Measurements from ENCODE around the gene FAM200B.

FAM200B gene

DNA sequence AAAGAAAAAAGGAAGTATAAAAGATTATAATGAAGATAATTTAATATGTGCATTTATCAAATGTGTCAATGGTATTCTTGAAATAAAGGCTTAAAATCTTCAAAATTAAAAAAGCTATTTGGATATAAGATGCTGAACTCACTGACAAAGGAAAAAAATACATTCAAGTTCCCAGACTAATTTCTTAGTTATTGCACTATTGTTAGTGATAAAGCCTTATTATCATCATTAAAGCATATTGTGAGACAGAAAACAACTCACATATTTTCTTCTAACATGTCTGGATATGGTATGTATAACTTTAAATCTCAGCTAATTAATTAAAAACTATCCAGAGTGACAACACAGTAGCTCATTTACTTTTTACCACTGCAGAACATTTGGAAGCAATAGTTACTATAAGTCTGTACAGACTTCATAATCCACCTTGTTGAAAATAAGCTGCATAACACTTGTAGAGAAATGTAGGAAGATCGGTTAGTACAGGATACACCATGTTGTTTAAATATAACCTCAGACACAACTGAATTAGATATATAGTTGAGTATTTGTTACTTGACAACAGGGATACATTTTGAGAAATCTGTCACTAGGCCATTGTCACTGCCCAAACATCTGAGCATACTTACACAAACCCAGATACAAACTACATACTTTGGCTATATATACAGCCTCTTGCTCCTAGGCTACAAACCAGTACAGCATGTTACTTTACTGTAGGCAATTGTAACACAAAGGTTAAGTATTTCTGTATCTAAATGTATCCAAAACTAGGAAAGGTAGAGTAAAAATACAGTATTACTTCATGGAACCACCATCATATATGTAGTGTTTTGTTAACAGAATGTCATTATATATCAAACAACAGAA is 12.8 kb upstream of the FAM200B start:
- DNase-seq (ENCODE audit: low read depth in 2 of 2) = no peak

DNA sequence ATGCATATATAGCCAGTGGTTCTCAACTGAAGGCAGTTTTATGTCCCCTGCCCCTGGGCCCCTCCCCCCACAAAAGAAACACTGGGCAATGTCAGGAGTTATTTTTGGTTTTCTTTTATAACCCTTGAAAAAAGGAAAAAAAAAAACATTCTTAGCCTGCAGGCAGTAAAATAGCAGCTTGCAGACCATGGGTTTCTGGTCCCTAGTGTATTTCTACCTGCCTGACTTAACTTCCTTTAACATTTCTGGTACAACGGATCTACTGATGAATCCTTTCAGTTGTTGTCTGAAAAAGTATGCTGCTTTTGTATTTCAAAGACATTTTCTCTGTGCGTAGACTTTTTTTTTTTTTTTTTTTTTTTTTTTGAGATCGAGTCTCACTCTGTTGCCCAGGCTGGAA is 11.1 kb upstream of the FAM200B start:
- DNase-seq (ENCODE audit: low read depth in 2 of 2) = no peak

GRCh38 chr4:15672101-15672500 is 9.5 kb upstream of the FAM200B start:
- DNase-seq (ENCODE audit: low read depth in 2 of 2) = no peak

DNA sequence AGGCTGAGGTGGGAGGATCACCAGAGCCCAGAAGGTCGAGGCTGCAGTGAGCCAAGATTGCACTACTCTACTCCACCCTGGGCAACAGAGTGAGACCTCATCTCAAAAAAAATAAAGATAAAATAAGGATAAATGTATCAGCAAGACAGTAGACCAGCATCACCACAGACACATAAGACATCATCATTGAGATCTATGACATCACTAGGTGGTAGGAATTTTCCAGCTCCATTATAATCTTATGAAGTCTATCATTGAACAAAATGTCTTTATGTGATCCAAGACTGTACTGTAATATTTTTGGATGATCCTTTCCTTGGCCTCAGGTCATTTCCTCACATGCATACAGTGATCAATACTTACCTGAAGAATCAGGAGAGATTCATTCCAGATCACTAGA is 8.3 kb upstream of the FAM200B start:
- DNase-seq (ENCODE audit: low read depth in 2 of 2) = no peak

- no peak for DNase-seq (ENCODE audit: low read depth in 2 of 2)
These were observed 7.6 kb upstream of the FAM200B start for GRCh38 chr4:15674046-15674445.

GRCh38 chr4:15674926-15675325 is 6.7 kb upstream of the FAM200B start:
- no peak for DNase-seq (ENCODE audit: low read depth in 2 of 2)

DNA sequence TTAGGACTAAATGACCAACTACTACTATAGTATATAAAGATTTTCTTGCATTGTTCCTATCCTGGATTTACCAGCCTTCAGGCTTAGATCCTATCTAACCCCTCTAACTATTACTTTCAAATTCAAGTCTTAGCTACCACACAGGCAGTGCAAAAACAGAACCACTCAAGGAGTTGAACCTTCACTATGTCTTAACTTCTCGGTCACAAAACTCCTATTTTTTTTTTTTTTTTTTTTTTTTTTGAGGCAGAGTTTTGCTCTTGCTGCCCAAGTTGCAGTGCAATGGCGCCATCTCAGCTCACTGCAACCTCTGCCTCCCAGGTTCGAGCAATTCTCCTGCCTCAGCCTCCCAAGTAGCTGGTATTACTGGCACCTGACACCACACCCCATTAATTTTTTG is 6.3 kb upstream of the FAM200B start:
- DNase-seq (ENCODE audit: low read depth in 2 of 2) = no peak

- DNase-seq (ENCODE audit: low read depth in 2 of 2) = no peak
These were observed 5.6 kb upstream of the FAM200B start for GRCh38 chr4:15676039-15676438.

DNA sequence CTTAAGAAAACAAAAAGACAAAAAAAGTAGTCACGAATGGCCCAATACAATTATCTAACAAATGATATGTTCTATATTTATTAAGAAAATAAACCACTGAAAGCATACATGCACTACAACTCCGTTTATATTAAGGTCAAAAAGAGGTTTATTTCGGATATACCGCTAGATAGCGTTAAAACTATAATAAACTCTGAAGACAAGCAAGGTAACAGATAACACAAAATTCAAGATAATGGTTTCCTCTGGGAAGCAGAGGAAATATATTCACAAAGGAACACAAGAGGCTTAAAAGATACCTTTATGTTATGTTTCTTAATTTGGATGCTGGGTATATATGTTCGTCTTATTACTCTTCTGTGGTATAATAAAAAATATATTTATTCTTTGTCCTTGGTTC is 4.7 kb upstream of the FAM200B start:
- no peak for DNase-seq (ENCODE audit: low read depth in 2 of 2)

- DNase-seq (ENCODE audit: low read depth in 2 of 2) = no peak
These were observed 4.1 kb upstream of the FAM200B start for GRCh38 chr4:15677507-15677988.

GRCh38 chr4:15681067-15681371 is 608 bp upstream of the FAM200B start:
- no peak for DNase-seq (ENCODE audit: low read depth in 2 of 2)

DNA sequence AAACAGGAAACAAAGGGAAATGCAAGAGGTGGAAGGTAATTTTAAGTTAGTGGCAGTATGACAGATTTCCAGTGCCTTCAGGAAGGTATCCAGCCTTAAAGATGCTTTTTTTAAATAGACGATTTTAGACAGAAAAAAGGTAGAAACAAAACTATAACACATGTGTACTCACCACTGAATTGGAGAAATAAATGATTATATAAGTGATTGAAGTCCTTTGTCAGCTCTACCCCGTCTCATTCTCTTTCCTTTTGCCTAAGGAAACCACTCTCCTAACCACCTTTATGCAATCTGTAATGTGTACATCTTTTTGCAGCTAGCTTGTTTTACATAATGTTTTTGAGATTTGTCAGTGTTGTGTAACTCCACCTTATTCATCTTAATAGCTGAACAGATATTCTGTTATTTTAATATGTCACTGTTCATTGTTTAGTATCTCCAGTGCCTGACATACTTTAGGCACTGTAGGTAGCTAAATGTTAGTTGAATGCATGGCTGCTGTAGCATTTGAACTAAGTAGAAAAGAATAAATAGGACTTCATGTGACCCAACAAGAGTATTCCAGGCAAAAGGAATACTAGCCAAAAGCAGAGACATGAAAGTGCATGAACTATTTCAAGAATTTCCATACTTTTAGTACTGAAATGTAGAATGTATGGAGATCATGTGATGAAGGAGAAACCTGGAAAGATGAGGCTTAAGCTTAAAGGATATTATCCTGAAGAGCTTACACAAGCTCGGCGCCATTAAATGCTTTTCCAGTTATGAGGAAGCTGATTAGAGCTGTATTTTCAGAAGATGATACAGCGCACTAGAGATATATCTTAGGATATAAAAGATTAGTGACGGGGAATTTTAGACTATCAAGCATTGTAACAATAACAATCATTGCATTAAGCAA is 865 bp downstream of the FAM200B start:
- DNase-seq (ENCODE audit: low read depth in 2 of 2) = no peak

DNA sequence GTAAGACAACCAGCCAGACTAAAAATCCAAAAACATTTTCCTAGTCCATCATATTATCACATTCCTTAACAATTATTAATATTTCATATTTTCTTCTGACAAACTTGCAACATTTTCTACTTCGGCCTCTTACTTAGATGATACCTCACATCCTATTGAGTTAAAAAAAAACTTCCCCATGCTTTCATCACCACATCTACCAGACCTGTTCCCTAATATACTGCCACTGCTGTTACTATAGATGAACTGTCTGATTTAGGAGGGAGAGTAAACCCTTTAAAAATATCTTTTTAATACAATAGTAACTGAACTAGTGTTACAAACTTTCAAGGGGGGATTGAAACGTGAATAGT is 1.5 kb downstream of the FAM200B start:
- no peak for DNase-seq (ENCODE audit: low read depth in 2 of 2)

- DNase-seq (ENCODE audit: low read depth in 2 of 2) = no peak
These were observed 2.9 kb downstream of the FAM200B start for GRCh38 chr4:15684498-15684897.

- DNase-seq (ENCODE audit: low read depth in 2 of 2) = no peak
These were observed 6.4 kb downstream of the FAM200B start for GRCh38 chr4:15688051-15688450.

GRCh38 chr4:15689540-15689939 is 7.9 kb downstream of the FAM200B start:
- no peak for DNase-seq (ENCODE audit: low read depth in 2 of 2)

DNA sequence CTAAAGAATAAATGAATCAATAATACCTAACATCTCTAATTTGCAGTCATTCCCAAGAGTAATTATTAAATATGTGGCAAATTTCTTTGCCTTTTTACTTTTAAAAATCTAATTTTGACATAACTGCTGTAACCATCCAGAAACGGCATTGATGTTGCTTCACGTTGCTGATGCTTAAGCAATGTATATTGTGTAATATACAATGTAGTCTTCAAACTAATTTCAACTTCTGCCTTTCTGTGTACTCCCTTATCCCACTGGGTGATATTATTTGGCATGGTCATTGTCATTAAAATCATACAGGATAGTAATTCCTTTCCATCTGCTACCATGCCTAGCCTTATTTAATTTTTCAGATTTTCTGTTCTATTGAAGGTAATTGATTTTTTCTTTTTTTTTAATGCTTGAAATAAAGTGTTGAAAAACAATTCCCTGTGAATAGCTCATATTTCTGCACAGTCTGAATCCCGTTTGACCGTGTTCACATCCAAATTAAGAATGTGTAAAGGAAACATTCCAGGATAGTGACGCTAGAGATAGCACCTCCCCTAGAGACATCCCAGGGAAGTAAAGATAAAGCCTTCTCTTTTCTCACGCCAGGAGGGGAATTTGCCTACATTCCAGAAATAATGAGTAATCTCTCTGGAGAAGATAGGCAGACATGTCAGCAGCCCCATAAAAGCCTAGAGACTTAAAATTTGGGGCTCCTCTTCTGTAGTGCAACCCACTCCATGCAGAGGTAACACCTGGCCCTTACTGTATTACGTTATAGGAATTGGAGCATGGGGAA is 8.6 kb downstream of the FAM200B start:
- no peak for DNase-seq (ENCODE audit: low read depth in 2 of 2)

GRCh38 chr4:15691346-15692135 is 9.9 kb downstream of the FAM200B start:
- DNase-seq (ENCODE audit: low read depth in 2 of 2) = no peak

DNA sequence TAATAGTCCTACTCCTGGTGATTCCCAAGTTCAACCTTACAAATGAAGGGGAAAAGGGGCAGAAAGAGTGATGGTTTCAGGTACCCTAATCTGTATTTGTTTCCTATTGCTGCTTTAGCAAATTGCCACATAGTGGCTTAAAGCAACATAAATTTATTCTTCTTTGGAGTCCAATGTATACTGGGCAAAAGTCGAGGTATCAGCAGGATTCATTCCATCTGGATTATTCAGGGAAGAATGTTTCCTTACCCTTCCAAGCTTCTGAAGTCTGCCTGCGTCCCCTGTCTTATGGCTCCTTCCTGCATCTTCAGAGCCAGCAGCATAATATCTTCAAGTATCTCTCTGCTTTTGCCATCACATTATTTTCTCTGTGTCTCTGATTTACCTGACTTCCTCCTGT is 11.0 kb downstream of the FAM200B start:
- no peak for DNase-seq (ENCODE audit: low read depth in 2 of 2)

DNA sequence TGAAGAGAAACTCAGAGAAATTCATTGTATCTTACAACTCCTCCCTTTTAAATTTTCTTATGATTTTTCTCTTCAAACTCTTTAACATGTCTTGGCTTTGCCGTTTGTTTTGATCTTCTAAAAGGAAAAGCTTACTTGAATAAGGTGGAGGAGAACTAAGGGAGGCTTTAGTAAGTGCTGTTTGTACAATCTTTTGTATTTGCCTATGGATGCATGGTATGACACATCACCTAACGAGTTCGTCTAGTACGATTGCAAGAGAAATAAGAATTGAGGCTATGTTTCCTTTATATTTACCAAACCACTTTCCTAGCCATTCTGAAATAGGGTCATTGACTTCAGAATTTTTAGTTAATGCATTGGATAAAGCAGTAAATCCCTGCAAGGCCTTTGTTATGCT is 12.8 kb downstream of the FAM200B start:
- no peak for DNase-seq (ENCODE audit: low read depth in 2 of 2)

DNA sequence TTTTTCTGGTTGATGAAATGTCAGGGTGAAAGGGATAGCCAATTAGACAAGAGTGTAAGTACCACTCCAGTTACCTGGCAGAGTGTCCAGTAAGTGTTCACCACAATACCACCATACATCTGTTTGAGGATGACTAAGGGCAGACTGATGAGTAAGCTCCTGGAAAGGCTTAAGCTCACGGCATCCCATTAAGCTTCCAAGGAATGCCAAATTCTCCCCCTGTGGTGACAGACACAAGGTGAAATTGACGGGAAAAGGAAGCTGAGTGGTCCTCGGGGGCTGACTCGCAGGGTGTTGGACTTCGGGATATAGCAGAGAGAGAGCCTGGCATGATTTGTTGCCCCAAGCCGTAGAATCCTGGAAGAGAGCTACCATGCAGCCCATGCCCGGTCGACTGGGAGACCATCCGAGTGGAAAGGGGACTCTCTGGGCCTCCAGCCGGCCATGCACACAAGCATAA is 13.6 kb downstream of the FAM200B start:
- DNase-seq (ENCODE audit: low read depth in 2 of 2) = no peak

Data from stimulated activated CD8-positive, alpha-beta memory T cell treated with anti-CD3 and anti-CD28 coated beads, Interleukin-2, amount 100 ng/mL, for 48 hours (primary cell).